GM18861 (cell line): ENCODE measurements around the gene NEB.
"Not testable (repeated sequence)": the region's sequence is repeated elsewhere in the genome, so short reads cannot be mapped to it uniquely, and the experiment has no call there.

ENCODE experiments used
- ATAC-seq: cut with Tn5 transposase; IDR thresholded peaks from one replicate; pipeline ENCODE4 v1.9.1; 2021; ENCODE audit not compliant: unreplicated experiment

NEB gene

GRCh38 chr2:151569167-151569566 is 165.1 kb downstream of the NEB start:
- ATAC-seq: no peak

- no peak for ATAC-seq
Measured at GRCh38 chr2:151568501-151568900, 165.8 kb downstream of the NEB start.

- ATAC-seq: no peak
Measured at GRCh38 chr2:151567006-151567405, 167.3 kb downstream of the NEB start.

GRCh38 chr2:151562398-151562797 is 171.9 kb downstream of the NEB start:
- ATAC-seq: no peak

GRCh38 chr2:151560289-151560688 is 174.0 kb downstream of the NEB start:
- ATAC-seq: no peak

- not testable (repeated sequence) for ATAC-seq
Measured at GRCh38 chr2:151559431-151559830, 174.8 kb downstream of the NEB start.

GRCh38 chr2:151557883-151558282 is 176.4 kb downstream of the NEB start:
- not testable (repeated sequence) for ATAC-seq

- ATAC-seq: no peak
Measured at GRCh38 chr2:151556121-151556520, 178.2 kb downstream of the NEB start.

- no peak for ATAC-seq
Measured at GRCh38 chr2:151552287-151552686, 182.0 kb downstream of the NEB start.

- ATAC-seq: no peak
Measured at GRCh38 chr2:151551556-151551955, 182.7 kb downstream of the NEB start.

GRCh38 chr2:151549191-151549590 is 185.1 kb downstream of the NEB start:
- no peak for ATAC-seq

- no peak for ATAC-seq
Measured at GRCh38 chr2:151544449-151544848, 189.8 kb downstream of the NEB start.

- ATAC-seq: no peak
Measured at GRCh38 chr2:151543876-151544275, 190.4 kb downstream of the NEB start.

- no peak for ATAC-seq
Measured at GRCh38 chr2:151534001-151534400, 200.3 kb downstream of the NEB start.

GRCh38 chr2:151533127-151533526 is 201.1 kb downstream of the NEB start:
- no peak for ATAC-seq

GRCh38 chr2:151526572-151527090 is 207.6 kb downstream of the NEB start:
- ATAC-seq: no peak

- ATAC-seq: no peak
Measured at GRCh38 chr2:151525821-151526373, 208.4 kb downstream of the NEB start.

GRCh38 chr2:151523850-151524249 is 210.4 kb downstream of the NEB start:
- ATAC-seq: no peak

- no peak for ATAC-seq
Measured at GRCh38 chr2:151522556-151522955, 211.7 kb downstream of the NEB start.

- ATAC-seq: no peak
Measured at GRCh38 chr2:151520976-151521375, 213.3 kb downstream of the NEB start.

GRCh38 chr2:151518802-151519201 is 215.5 kb downstream of the NEB start:
- ATAC-seq: no peak

GRCh38 chr2:151508519-151508918 is 225.8 kb downstream of the NEB start:
- no peak for ATAC-seq

- ATAC-seq: no peak
Measured at GRCh38 chr2:151506170-151506569, 228.1 kb downstream of the NEB start.
